Measurements from ENCODE around the gene DHX58. TPM values are rescaled to one million over a fixed set of nuclear protein-coding genes. Genes with fewer than 3 reads are reported as not detected.

Gene DHX58
- polyA plus RNA-seq, 3 donors from 2014 or later = 3.0 to 14.3 (median 9.8) TPM

DNA sequence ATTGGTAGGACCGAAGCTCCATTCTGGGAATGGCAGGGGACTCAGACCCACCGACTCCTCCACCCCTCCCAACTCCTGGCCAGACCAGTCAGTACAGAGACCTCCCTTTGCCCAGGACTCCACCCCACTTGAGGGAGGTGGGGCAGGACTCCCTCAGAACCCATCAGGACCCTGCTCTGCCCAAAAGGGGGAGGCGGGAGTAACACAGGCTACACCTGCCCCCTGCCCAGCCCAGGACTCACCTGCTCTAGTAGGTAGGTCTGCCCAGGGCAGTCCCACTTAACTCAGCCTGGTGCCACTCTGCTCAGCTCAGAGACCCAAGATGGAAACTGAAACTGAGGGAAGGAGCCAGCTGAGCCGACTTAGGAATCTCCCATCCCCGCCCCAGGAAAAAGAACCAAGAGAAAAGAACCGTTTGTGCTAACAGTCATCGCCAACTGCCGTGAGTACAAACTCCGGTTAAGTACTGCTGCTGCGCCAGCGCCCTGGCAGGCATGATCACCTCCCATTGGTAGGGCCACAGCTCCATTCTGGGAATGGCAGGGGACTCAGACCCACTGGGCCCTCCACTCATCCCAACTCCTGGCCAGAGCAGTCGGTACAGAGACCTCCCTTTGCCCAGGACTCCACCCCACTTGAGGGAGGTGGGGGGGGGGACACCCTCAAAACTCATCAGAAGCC is 503 bp downstream of the DHX58 start:
- H3K27me3 Mint-ChIP-seq (ENCODE audit: low read depth in 3 of 3) = peaks cover 0 to 3% (median 0%) of the 10 kb centered on the region in 3 donors

DNA sequence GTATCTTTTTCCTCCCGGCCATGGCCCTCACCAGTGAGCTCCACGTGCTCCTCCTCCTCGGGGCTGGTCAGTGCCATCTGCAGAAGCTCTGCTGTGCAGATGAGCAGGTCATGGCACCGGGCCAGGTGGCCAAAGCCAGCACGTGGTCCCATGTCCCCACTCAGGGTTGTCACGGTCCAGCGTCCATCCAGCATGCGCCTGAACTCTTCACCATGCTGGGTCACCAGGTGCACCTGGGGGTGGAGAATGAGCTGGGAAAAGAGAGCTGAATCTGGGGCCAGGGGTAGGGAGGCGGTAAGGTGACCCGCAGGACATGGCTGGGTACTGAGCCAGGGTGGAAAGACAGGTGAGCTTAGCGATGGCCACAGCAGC is 1.3 kb downstream of the DHX58 start:
- peaks cover 0 to 6% (median 4%) of the 10 kb centered on the region in 3 donors for H3K36me3 Mint-ChIP-seq
- peaks cover 0 to 3% (median 0%) of the 10 kb centered on the region in 3 donors for H3K27me3 Mint-ChIP-seq (ENCODE audit: low read depth in 3 of 3)
- no peak for DNase-seq
- no peaks in the 10 kb centered on the region for H3K9me3 Mint-ChIP-seq
- peak overlapping the region in 4 of 6 donors; percentile 67 to 96 (median 82) for H3K27ac Mint-ChIP-seq
- peaks cover 30 to 35% of the 10 kb centered on the region in 2 donors for H3K4me1 Mint-ChIP-seq
- peak overlapping the region in 4 of 5 donors; percentile 14 to 88 (median 40) for H3K4me3 Mint-ChIP-seq

More for the DNA sequence above, 503 bp downstream of the DHX58 start:
- DNase-seq = peak in 2 of 3 donors; percentile 21 to 23
- Mint-ChIP-seq H3K36me3 (peaks cover 0 to 12% (median 8%) of the 10 kb centered on the region in 3 donors), H3K27ac (peak overlapping the region; percentile 89 to 97 (median 94)), H3K4me3 (peak overlapping the region; percentile 83 to 93 (median 88)), H3K9me3 (no peaks in the 10 kb centered on the region), H3K4me1 (peaks cover 33 to 42% of the 10 kb centered on the region in 2 donors)

DNA sequence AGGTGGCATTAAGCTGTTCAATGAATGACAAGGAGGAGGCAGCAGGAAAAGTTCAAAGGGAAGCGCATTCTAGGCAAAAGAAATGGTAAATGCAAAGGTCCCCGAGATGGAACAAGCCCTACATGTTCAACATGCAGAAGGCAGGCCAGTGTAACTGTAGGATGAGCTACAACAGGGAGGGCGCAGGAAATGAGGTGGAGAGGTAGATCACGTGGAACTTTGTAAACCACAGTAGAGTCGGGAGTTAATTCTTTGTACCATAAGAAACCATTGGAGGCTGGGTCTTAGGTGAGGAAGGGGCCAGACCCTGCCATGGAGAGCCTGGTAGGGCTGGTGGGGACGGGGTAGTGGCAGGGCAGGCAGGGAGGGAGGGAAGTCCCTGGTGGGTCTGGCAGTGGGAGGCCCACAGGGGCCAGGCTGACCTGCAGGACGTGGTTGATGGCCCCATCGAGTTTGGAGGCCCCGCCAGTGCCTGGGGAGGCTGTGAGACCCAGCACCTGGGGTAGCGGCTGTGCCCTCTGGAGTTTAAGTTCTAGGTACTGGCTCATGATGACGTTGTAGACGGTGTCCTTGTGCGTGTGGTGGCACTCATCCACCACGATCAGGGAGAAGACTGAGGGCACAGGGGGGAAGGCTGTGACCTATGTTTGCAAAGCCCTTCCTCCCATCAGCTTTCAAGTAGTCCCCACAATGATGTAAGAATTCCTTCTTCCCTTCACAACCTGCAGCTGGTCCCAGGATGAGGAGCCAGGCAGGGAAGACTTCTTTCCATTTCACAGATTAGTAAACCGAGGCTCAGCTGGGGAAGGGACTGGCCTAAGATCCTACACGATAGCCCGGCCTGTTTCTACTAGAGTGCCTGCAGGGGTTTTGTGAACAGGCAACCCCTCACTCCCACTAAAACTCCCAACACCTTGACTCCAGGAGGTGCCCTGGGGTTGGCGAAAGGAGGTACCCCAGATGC is 1.9 kb downstream of the DHX58 start:
- Mint-ChIP-seq H3K4me1 (peaks cover 30 to 35% of the 10 kb centered on the region in 2 donors), H3K27me3 (ENCODE audit: low read depth in 3 of 3) (peaks cover 0 to 3% (median 0%) of the 10 kb centered on the region in 3 donors), H3K27ac (peak overlapping the region in 5 of 6 donors; percentile 13 to 77 (median 44))

DNA sequence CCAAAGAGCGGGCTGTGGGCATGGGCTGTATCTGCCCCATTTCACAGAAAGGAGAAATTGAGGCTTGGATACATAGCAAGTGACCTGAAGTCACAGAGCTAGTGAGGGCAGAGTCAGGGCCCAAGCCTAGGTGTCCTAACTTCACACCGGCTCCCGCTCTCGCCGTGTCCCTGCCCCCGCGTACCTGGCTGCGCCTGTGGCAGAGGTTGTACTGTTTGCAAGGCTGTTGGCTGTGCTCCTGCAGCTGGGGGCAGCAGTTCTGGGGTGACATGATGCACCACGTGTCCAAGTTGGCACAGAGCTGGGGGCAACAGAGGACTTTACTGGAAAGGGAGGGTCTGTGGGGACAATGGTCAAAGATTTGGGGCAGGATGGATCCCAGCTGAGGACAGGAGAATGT is 3.4 kb downstream of the DHX58 start:
- no peak overlapping the region for H3K4me3 Mint-ChIP-seq
- H3K4me1 Mint-ChIP-seq = peaks cover 30 to 35% of the 10 kb centered on the region in 2 donors
- peaks cover 0 to 3% (median 0%) of the 10 kb centered on the region in 3 donors for H3K27me3 Mint-ChIP-seq (ENCODE audit: low read depth in 3 of 3)
- H3K36me3 Mint-ChIP-seq = peaks cover 2 to 4% (median 3%) of the 10 kb centered on the region in 3 donors
- no peaks in the 10 kb centered on the region for H3K9me3 Mint-ChIP-seq
- DNase-seq = no peak
- H3K27ac Mint-ChIP-seq = peak overlapping the region in 2 of 6 donors; percentile 22 to 52

More for the DNA sequence above, 1.9 kb downstream of the DHX58 start:
- Mint-ChIP-seq H3K9me3 (no peaks in the 10 kb centered on the region), H3K4me3 (peak overlapping the region; percentile 13 to 57 (median 38)), H3K36me3 (peaks cover 0 to 4% (median 4%) of the 10 kb centered on the region in 3 donors)
- DNase-seq = no peak

DNA sequence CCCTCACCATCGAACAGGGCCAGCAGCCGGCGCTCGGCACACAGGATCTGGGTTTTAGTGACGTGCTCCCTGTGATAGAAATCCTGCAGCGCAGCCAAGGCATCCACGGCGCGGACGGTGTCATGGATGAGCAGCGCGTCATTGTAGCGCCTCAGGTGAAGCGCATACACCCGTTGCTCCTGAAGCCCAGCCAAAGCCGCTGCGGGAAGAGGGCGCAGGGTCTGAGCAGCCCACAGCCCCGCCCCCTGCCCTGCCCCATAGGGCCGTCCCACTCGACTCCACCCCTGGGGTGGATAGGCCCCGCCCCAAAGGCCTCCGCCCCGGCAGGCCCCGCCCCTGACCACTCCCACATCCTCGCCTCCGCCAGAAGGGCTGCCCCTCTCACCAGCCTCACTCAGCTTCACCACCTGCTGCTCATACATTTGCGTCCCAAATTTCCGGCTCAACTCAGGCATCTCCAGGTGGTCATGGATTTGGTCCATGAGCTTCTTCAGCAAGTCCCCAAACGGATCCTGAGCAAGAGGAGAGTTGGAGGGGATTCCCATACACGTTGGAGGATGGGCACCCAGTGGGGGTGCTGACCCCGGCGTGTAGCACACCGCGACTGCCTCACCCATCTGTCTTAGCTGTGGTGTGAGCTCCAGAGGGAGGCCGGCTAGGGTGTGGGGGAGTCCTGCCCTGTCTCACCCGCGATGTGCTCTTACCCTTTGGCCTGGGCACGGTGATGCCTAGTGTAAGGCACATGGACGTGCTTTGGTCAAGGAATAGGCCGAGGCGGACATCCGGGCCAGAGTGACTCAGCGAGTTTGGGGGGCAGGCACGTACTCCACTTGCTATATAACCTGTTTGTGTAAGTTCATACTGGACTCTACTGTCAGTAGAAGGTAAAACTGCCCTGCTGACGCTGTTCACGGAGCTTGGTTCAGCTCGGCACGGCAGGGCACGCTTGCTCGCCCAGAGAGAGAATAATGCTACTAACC is 4.6 kb downstream of the DHX58 start:
- H3K36me3 Mint-ChIP-seq = peaks cover 3 to 4% (median 3%) of the 10 kb centered on the region in 3 donors
- no peak overlapping the region for H3K27ac Mint-ChIP-seq
- H3K4me3 Mint-ChIP-seq = peak overlapping the region in 4 of 5 donors; percentile 29 to 67 (median 50)
- peaks cover 30 to 34% of the 10 kb centered on the region in 2 donors for H3K4me1 Mint-ChIP-seq
- DNase-seq = peak; percentile 75 to 83 (median 80)
- H3K9me3 Mint-ChIP-seq = no peaks in the 10 kb centered on the region
- peaks cover 0 to 3% (median 0%) of the 10 kb centered on the region in 3 donors for H3K27me3 Mint-ChIP-seq (ENCODE audit: low read depth in 3 of 3)

DNA sequence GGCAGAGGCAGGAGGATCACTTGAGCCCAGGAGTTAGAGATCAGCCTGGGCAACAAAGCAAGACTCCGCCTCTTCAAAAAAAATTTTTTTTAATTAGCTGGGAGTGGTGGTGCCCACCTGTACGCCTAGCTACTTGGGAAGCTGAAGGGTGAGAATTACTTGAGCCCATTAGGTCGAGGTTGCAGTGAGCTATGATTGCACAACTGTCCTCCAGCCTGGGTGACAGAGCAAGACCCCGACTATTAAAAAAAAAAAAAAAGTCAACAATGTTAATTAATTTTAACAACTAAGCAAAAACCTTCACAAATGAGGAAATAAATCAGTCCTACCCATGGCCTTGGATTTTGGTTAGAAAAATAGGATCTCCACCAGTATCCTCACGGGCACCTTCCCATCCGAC is 5.4 kb downstream of the DHX58 start:
- H3K4me1 Mint-ChIP-seq = peaks cover 24 to 26% of the 10 kb centered on the region in 2 donors
- peak overlapping the region in 3 of 5 donors; percentile 47 to 67 (median 54) for H3K4me3 Mint-ChIP-seq
- peaks cover 3 to 8% (median 3%) of the 10 kb centered on the region in 3 donors for H3K36me3 Mint-ChIP-seq
- peaks cover 0 to 3% (median 0%) of the 10 kb centered on the region in 3 donors for H3K27me3 Mint-ChIP-seq (ENCODE audit: low read depth in 3 of 3)
- no peaks in the 10 kb centered on the region for H3K9me3 Mint-ChIP-seq
- no peak overlapping the region for H3K27ac Mint-ChIP-seq
- DNase-seq = no peak

DNA sequence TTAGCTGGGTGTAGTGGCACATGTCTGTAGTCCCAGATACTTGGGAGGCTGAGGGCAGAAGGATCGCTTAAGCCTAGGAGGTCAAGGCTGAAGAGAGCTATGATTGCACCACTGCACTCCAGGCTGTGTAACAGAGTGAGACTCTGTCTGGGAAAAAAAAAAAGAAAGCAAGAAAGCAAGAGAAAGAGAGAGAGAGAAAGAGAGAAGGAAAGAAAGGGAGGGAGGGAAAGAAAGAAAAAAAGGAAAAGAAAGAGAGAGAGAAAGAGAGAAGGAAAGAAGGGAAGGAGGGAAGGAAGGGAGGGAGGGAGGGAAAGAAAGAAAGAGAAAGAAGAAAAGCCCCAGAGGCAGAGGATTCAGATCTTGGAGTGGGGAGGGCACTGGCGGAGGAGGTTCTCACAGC is 6.5 kb downstream of the DHX58 start:
- Mint-ChIP-seq H3K4me1 (peaks cover 14 to 22% of the 10 kb centered on the region in 2 donors), H3K36me3 (peaks cover 3 to 8% (median 3%) of the 10 kb centered on the region in 3 donors), H3K4me3 (no peak overlapping the region), H3K9me3 (no peaks in the 10 kb centered on the region), H3K27me3 (ENCODE audit: low read depth in 3 of 3) (peaks cover 0 to 1% (median 0%) of the 10 kb centered on the region in 3 donors), H3K27ac (no peak overlapping the region)
- DNase-seq = no peak

DNA sequence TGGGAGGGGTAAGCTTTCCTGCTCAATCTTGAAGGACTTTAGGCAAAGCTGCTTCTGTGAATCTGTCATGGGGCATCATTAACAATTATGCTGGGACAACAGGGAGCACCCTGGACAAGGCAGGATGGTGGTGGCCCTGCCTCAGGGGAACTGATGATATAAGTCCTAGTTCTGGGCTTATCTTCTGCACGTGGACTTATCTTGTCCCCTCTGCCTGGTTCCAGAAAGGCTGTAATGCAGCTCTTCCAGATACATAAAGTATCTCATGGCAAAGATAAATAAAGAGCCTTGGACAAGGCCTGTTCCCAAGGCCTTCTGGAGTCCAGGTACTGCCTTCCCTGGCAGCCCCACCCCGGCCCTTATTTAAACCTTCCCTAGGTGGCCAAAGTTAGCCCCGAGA is 8.2 kb downstream of the DHX58 start:
- H3K4me3 Mint-ChIP-seq = no peak overlapping the region
- peaks cover 0 to 5% (median 3%) of the 10 kb centered on the region in 3 donors for H3K36me3 Mint-ChIP-seq
- H3K27ac Mint-ChIP-seq = no peak overlapping the region
- H3K27me3 Mint-ChIP-seq (ENCODE audit: low read depth in 3 of 3) = peaks cover 0 to 1% (median 0%) of the 10 kb centered on the region in 3 donors
- H3K4me1 Mint-ChIP-seq = peaks cover 10 to 17% of the 10 kb centered on the region in 2 donors
- no peaks in the 10 kb centered on the region for H3K9me3 Mint-ChIP-seq
- DNase-seq = no peak

DNA sequence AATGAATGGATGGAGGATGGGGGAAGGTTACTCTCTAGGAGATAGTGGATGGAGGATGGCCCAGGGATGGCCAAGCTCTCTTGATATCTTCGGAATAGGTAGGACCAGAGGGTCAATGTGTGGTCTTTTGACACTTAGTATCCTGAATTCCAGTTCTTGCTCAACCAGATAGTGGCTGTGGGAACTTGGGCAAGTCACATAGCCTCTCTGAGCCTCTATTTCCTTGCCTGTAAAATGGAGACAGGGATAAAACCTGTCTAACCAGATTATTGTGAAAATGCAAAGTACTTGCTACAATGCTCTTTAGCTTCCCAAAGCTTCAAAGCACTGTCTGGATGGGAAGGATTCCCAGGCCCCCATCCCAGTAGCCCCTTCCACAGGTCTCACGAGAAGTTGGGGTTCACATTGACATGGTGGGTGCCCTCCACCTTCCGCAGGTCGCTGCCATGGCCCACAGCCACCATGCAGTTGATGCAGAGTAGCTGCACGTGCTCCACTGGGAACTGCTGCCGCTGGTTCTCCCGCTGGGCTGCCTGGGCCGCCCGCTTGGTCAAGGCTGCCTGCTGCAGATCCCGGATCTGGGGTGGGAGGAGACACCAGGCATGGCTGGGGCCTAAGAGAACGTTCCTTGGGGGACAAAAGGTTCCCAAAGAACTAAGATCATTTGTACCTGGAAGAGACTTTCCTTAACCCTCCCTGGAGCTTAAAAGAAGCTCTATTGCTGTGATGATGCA is 9.1 kb downstream of the DHX58 start:
- Mint-ChIP-seq H3K4me3 (no peak overlapping the region), H3K9me3 (no peaks in the 10 kb centered on the region), H3K27ac (no peak overlapping the region), H3K27me3 (ENCODE audit: low read depth in 3 of 3) (no peaks in the 10 kb centered on the region), H3K4me1 (peaks cover 10 to 11% of the 10 kb centered on the region in 2 donors), H3K36me3 (peaks cover 0 to 4% (median 3%) of the 10 kb centered on the region in 3 donors)
- DNase-seq = no peak

DNA sequence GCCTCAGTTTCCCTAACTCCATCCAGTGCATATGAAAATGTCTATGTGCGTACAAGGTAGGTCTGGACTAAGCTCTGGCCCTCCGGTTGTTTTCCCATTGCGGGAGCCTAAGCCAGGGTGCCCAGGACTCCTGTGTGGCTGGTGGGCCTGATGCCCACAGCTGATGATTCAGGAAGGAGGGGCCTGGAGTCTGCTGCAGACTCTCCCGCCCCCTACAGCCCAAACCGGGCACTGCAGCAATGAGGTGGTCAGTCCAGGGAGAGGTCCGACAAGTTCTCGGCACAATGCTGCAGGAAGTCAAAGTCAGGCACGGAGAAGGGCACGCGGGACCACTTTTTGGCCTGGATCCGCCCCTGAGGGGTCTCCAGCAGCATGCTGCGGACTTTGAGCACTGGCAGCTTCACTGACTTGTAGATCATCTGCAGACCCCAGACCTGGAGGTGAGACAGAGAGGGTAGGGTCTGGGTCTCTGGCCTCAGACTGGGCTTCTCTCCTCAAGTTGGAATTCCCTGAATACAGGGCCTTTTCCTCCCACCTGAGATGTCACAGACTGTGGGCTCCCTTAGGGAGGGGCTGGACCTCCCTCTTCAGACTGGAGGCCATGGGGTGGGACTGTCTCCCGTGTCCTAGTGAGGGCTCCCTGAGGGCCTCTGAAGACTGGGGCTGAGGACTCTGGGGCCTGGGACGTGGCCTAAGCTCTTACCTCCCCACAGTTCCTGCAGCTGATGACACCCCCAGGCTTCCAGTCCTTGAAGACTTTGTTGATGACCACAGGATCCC is 10.8 kb downstream of the DHX58 start:
- Mint-ChIP-seq H3K27ac (no peak overlapping the region), H3K36me3 (peaks cover 0 to 4% (median 3%) of the 10 kb centered on the region in 3 donors), H3K27me3 (ENCODE audit: low read depth in 3 of 3) (peaks cover 2 to 5% (median 3%) of the 10 kb centered on the region in 3 donors), H3K4me3 (no peak overlapping the region), H3K4me1 (peaks cover 0 to 2% of the 10 kb centered on the region in 2 donors), H3K9me3 (no peaks in the 10 kb centered on the region)
- peak; percentile 44 to 52 (median 49) for DNase-seq

DNA sequence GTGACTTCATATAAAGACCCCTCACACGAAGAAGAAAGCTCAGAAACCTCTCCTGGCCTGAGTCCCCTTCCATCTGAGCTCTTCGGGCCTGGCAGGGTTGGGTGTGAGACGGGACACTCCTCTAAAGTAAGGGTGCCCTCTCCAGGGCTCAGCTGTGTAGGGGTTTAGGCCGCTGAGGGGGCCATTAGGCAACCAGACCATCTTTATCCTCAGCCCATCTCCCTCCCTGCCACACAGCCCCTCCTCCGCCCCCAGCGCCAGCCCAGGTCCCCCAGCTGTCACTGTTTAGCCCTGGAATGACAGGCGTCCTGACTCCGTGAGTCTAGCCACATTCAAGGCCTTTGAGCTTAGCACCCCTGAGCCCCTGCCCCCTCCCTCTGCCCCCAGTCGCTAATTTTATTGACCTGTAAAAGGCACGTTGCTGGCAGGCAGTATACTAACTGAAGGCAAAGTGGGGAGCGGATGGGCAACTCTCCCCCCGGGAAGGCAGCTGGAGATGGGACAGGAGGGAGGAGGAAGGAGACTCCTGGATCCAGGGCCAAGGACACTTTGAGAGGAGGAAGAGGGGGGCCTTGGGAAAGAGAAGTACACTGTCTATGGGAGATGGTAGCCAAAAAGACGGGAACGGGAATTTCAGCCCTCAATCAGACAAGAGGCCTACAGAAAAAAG is 13.6 kb downstream of the DHX58 start:
- Mint-ChIP-seq H3K4me1 (no peaks in the 10 kb centered on the region), H3K4me3 (peak overlapping the region in 1 of 5 donors; percentile 20), H3K27ac (peak overlapping the region in 1 of 6 donors; percentile 24), H3K36me3 (peaks cover 0 to 4% (median 0%) of the 10 kb centered on the region in 3 donors), H3K9me3 (no peaks in the 10 kb centered on the region), H3K27me3 (ENCODE audit: low read depth in 3 of 3) (peaks cover 5 to 9% (median 6%) of the 10 kb centered on the region in 3 donors)
- no peak for DNase-seq

Data from immature natural killer cell (primary cell).